Lung (tissue), 12 donors: ENCODE results near the gene VPS39. TPM values are rescaled to one million over a fixed set of nuclear protein-coding genes. Genes with fewer than 3 reads are reported as not detected.

Source experiments
- ATAC-seq: fragments of 200-7000 bp; cut with Tn5 transposase; one replicate; pipeline ENCODE4 v1.9.1; 2020; ENCODE audit warnings: moderate number of reproducible peaks; ENCODE audit not compliant: insufficient read depth, low FRiP score
- DNase-seq, 3 donors: peaks; one replicate each; pipeline ENCODE4 v3.0.0-alpha.2; 2013 to 2017
- H3K27ac ChIP-seq, 2 donors: one replicate each; pipeline ENCODE4 v1.5.1; 2013; ENCODE audit warnings: mild to moderate bottlenecking in 2 of 2, moderate library complexity in 2 of 2, control low read depth in 1 of 2, inconsistent platforms in 1 of 2, low read depth in 1 of 2, low read length in 1 of 2
- H3K27me3 ChIP-seq, 3 donors: one replicate each; pipeline ENCODE4 v1.5.1; 2013; ENCODE audit warnings: low read length in 2 of 3; ENCODE audit not compliant: control insufficient read depth in 3 of 3, insufficient read depth in 3 of 3
- H3K36me3 ChIP-seq, 4 donors: one replicate each; pipeline ENCODE4 v1.5.1; 2013; ENCODE audit warnings: low read length in 4 of 4, mild to moderate bottlenecking in 1 of 4, moderate library complexity in 1 of 4; ENCODE audit not compliant: control insufficient read depth in 4 of 4, insufficient read depth in 4 of 4
- H3K4me1 ChIP-seq, 5 donors: one replicate each; pipeline ENCODE4 v1.5.1; 2013; ENCODE audit warnings: low read length in 5 of 5, mild to moderate bottlenecking in 2 of 5, moderate library complexity in 1 of 5; ENCODE audit not compliant: control insufficient read depth in 5 of 5, insufficient read depth in 5 of 5
- H3K4me3 ChIP-seq: one replicate; pipeline ENCODE4 v1.5.1; 2013; ENCODE audit warnings: mild to moderate bottlenecking, control low read depth, moderate library complexity
- H3K9ac ChIP-seq, 2 donors: one replicate each; pipeline ENCODE4 v1.5.1; 2013; ENCODE audit warnings: low read length in 2 of 2, control low read depth in 1 of 2; ENCODE audit not compliant: insufficient read depth in 1 of 2
- H3K9me3 ChIP-seq, 4 donors: one replicate each; pipeline ENCODE4 v1.5.1; 2013; ENCODE audit warnings: low read length in 3 of 4, mild to moderate bottlenecking in 1 of 4, moderate library complexity in 1 of 4; ENCODE audit not compliant: control insufficient read depth in 4 of 4, insufficient read depth in 3 of 4
- WGBS, 2 donors: extraction: QIAGEN DNeasy Blood & Tissue Kit; methylation state at CpG; one replicate each; pipeline ENCODE4 v1.1.7; 2013; 5-methylcytosine and 5-hydroxymethylcytosine counted together
- polyA plus RNA-seq, 2 donors: library from polyadenylated mRNA; stranded (reverse); fragments of 200-250 nt; gene quantifications; one replicate each; pipeline ENCODE4 v1.2.1, GENCODE V29; 2013
- total RNA-seq, 2 donors: library from RNA; depleted of rRNA in 1 of 2; stranded (reverse); fragments of >200 nt in 1 of 2; gene quantifications; one replicate each; pipeline ENCODE4 v1.2.1, GENCODE V29; 2014 to 2021
- TF ChIP-seq, protein P1 (sequence below): IDR thresholded peaks from 2 replicates; pipeline ENCODE4 v1.5.1; 2012; ENCODE audit warnings: mild to moderate bottlenecking; ENCODE audit errors: control extremely low read depth, extremely low read depth
- donor health status: control.
- donor health status: control.
- donor health status: Bipolar disorder and iron deficiency.
- donor health status: healthy.
- donor health status: DM: yes; HTN: yes; CAD: no.

The VPS39 gene
- total and polyA plus RNA-seq, 4 donors, result 29.4 to 99.1 (median 51.5) TPM

DNA sequence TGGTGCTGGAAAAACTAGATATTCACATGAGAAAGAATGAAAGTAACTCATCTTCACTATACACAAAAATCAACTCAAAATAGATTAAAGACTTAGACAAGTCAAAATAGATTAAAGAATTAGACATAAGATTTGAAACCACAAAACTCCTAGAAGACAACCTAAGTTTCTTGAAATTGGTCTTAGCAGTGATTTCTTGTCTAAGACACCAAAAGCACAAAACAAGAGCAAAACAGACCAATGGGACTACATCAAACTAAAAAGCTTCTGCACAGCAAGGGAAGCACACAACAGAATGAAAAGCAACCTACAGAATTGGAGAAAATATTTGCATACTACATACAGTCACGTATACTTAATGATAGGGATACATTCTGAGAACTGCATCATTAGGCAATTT, 6.5 kb upstream of the VPS39 start:
- TF ChIP-seq, protein P1, sequence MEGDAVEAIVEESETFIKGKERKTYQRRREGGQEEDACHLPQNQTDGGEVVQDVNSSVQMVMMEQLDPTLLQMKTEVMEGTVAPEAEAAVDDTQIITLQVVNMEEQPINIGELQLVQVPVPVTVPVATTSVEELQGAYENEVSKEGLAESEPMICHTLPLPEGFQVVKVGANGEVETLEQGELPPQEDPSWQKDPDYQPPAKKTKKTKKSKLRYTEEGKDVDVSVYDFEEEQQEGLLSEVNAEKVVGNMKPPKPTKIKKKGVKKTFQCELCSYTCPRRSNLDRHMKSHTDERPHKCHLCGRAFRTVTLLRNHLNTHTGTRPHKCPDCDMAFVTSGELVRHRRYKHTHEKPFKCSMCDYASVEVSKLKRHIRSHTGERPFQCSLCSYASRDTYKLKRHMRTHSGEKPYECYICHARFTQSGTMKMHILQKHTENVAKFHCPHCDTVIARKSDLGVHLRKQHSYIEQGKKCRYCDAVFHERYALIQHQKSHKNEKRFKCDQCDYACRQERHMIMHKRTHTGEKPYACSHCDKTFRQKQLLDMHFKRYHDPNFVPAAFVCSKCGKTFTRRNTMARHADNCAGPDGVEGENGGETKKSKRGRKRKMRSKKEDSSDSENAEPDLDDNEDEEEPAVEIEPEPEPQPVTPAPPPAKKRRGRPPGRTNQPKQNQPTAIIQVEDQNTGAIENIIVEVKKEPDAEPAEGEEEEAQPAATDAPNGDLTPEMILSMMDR, result no peak
- no peaks in the 10 kb centered on the region for H3K9me3 ChIP-seq
- H3K27me3 ChIP-seq, result no peaks in the 10 kb centered on the region
- DNase-seq, result no peak
- no peak overlapping the region for H3K9ac ChIP-seq
- no peak overlapping the region for H3K27ac ChIP-seq
- 94 to 97% methylated on average over 1 of the region's 1 CpG for WGBS, 2 donors
- H3K36me3 ChIP-seq, result peaks cover 17 to 43% (median 24%) of the 10 kb centered on the region in 4 donors
- ATAC-seq, result no peak
- no peak overlapping the region for H3K4me3 ChIP-seq
- H3K4me1 ChIP-seq, result peaks cover 0 to 3% (median 0%) of the 10 kb centered on the region in 5 donors

DNA sequence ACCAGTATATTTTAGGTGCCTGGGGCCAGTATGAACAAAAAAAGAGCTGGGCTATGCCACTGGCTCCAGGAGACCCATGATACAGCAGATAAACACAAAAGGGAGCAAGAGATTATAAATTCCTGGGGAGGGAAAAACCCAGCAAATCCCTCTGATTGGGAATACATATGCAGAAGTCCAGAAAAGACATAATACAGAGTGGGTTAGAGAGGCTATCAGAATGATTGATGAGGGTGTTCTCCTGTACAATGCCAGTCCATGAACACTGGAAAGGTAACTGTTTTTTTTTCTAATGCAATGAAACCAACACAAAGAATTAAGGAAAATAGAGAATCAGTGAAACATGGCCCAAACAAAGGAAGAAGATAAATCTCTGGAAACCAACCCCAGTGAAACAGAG, 5.4 kb upstream of the VPS39 start:
- ATAC-seq, result no peak
- Histone ChIP-seq H3K36me3 (peaks cover 17 to 42% (median 19%) of the 10 kb centered on the region in 4 donors), H3K9ac (no peak overlapping the region), H3K27me3 (no peaks in the 10 kb centered on the region), H3K4me3 (no peak overlapping the region), H3K4me1 (peaks cover 0 to 5% (median 3%) of the 10 kb centered on the region in 5 donors), H3K27ac (no peak overlapping the region), H3K9me3 (no peaks in the 10 kb centered on the region)
- DNase-seq, result no peak
- TF ChIP-seq, protein P1, result no peak

DNA sequence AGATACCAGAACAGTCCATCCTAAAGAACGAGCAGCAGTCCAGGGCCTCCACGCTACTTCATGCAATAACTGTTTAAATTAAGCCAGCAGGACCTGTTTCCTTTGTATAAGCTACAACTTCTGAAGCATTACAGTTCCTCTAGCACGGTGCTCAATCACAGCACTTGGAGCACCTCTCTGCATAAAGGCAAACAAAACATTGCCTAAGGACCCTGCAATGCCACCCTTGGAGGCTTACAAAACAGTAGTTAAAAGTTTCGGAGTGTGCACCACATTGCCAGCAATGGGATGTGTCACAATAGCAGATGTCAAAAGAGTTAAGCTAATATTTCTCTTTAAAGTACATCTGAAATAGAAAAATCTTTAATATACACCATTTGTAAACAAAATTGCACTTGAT, 2.6 kb upstream of the VPS39 start:
- TF ChIP-seq, protein P1, result no peak
- peaks cover 2 to 19% (median 14%) of the 10 kb centered on the region in 5 donors for H3K4me1 ChIP-seq
- peaks cover 10 to 33% (median 12%) of the 10 kb centered on the region in 4 donors for H3K36me3 ChIP-seq
- DNase-seq (peak; percentile 39 to 66 (median 41)), ATAC-seq (no peak)
- H3K27me3 ChIP-seq, result no peaks in the 10 kb centered on the region
- 43 to 59% methylated on average over 4 of the region's 4 CpGs for WGBS, 2 donors
- H3K27ac ChIP-seq, result peak overlapping the region in 1 of 2 donors; percentile 47
- H3K4me3 ChIP-seq, result no peak overlapping the region
- no peak overlapping the region for H3K9ac ChIP-seq
- no peaks in the 10 kb centered on the region for H3K9me3 ChIP-seq

DNA sequence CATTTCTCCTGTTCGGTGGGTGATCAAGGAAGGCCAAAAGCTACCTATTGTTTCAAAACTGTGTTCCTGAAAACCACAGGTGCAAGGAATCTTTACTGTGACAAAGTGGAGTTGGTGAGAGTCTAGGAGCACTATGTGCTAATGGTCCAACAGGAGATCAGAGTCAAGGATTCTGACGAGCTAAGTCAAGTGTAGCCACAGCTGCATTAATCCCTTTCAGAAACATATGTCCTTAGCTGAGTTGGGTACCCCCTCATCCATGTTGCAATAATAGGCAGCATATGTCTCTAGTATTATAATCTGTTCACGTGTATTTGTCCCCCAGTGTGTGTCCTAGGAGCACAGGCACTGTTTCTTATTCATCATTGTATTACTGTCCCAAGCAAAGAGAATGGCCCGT, 1.7 kb downstream of the VPS39 start:
- DNase-seq (no peak), ATAC-seq (no peak)
- Histone ChIP-seq H3K36me3 (peaks cover 0 to 16% (median 8%) of the 10 kb centered on the region in 4 donors), H3K4me1 (peaks cover 2 to 18% (median 14%) of the 10 kb centered on the region in 5 donors), H3K9me3 (no peaks in the 10 kb centered on the region), H3K4me3 (no peak overlapping the region), H3K27ac (no peak overlapping the region), H3K9ac (peak overlapping the region in 1 of 2 donors; percentile 48), H3K27me3 (no peaks in the 10 kb centered on the region)
- TF ChIP-seq, protein P1, result no peak
- 70 to 87% methylated on average over 4 of the region's 4 CpGs for WGBS, 2 donors
